ENCODE measurements around the gene PLD1. TPM values are rescaled to one million over a fixed set of nuclear protein-coding genes. Genes with fewer than 3 reads are reported as not detected.

PLD1 gene
- total RNA-seq, 1 donor from 2014 or later: 59.5 TPM

DNA sequence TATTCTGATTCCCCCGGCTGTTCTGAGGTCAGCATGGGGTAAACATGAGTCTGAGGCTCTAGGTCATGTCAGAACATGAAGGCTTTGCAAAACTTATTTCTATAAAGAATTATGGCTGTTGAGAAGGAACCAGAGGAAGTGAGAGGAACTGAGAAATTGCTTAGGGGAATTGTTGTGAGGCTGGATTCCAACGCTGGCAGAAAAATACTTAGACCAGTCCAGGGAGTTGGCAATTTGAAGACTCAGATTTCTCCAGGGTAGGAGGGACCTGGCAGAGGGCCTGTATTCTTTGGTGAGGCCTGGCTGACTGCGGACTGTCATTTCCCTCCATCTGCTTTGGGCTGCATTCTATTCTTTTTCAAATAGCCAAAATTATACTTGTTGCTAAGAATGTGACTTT, 155.5 kb downstream of the PLD1 start:
- peak overlapping the region; percentile 83 for H3K27ac ChIP-seq (replicated peaks)
- H3K36me3 ChIP-seq: peaks cover 43% of the 10 kb centered on the region
- DNase-seq: peak; percentile 76
- H3K4me1 ChIP-seq: peaks cover 73% of the 10 kb centered on the region
- no peaks in the 10 kb centered on the region for H3K27me3 ChIP-seq (ENCODE audit: low read depth)
- no peak overlapping the region for H3K4me3 ChIP-seq
- intact Hi-C loops (cut with micrococcal nuclease): no loop called here
- TF ChIP-seq, protein P1, sequence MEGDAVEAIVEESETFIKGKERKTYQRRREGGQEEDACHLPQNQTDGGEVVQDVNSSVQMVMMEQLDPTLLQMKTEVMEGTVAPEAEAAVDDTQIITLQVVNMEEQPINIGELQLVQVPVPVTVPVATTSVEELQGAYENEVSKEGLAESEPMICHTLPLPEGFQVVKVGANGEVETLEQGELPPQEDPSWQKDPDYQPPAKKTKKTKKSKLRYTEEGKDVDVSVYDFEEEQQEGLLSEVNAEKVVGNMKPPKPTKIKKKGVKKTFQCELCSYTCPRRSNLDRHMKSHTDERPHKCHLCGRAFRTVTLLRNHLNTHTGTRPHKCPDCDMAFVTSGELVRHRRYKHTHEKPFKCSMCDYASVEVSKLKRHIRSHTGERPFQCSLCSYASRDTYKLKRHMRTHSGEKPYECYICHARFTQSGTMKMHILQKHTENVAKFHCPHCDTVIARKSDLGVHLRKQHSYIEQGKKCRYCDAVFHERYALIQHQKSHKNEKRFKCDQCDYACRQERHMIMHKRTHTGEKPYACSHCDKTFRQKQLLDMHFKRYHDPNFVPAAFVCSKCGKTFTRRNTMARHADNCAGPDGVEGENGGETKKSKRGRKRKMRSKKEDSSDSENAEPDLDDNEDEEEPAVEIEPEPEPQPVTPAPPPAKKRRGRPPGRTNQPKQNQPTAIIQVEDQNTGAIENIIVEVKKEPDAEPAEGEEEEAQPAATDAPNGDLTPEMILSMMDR (IDR thresholded peaks at IDR 0.05; ENCODE audit: borderline replicate concordance): no peak
- no peaks in the 10 kb centered on the region for H3K9me3 ChIP-seq (replicated peaks)

DNA sequence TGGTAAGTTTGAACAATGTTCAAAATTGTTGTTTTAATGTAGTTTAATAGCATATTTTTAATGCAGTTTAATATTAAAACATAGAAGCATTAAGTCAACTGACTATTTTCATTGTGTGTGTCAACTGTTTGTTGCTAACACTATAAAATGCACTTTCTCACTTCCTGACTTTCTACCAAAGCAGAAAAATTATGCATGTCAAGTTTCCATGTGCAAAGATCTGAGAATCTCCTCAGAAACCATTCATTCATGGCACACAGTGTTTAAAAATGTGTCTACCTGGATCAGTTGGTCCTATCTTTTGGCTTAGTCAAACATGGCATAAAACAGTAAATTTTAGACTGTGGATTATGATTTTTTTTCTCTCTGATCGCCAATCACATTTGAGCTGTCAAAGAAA, 156.0 kb downstream of the PLD1 start:
- H3K4me1 ChIP-seq: peaks cover 74% of the 10 kb centered on the region
- TF ChIP-seq, protein P1 (IDR thresholded peaks at IDR 0.05; ENCODE audit: borderline replicate concordance): no peak
- no peak for DNase-seq
- intact Hi-C loops (cut with micrococcal nuclease): no loop called here
- peak overlapping the region; percentile 83 for H3K27ac ChIP-seq (replicated peaks)
- H3K27me3 ChIP-seq (ENCODE audit: low read depth): no peaks in the 10 kb centered on the region
- peaks cover 43% of the 10 kb centered on the region for H3K36me3 ChIP-seq
- H3K4me3 ChIP-seq: no peak overlapping the region
- H3K9me3 ChIP-seq (replicated peaks): no peaks in the 10 kb centered on the region

DNA sequence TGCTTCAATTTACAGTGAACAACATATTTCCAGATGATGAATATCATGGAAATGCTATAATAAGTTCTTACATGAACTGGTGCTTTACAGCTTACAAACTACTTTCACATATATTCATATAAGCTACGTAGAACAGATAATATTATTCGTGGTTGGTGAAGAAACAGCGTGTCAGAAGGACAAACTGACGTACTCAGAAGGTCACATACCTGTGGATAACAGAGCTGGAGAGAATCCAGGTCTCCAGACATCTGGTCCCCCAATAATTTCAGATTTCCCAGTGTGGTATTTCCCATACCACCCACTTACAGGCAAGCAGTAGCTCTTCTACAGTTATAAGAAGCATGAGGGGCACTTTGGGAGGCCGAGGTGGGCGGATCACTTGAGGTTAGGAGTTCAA, 156.6 kb downstream of the PLD1 start:
- DNase-seq: no peak
- Histone ChIP-seq H3K27me3 (ENCODE audit: low read depth) (no peaks in the 10 kb centered on the region), H3K4me1 (peaks cover 75% of the 10 kb centered on the region), H3K27ac (replicated peaks) (peak overlapping the region; percentile 83), H3K9me3 (replicated peaks) (no peaks in the 10 kb centered on the region), H3K36me3 (peaks cover 36% of the 10 kb centered on the region), H3K4me3 (no peak overlapping the region)
- TF ChIP-seq, protein P1 (IDR thresholded peaks at IDR 0.05; ENCODE audit: borderline replicate concordance): no peak
- intact Hi-C loops (cut with micrococcal nuclease): no loop called here

DNA sequence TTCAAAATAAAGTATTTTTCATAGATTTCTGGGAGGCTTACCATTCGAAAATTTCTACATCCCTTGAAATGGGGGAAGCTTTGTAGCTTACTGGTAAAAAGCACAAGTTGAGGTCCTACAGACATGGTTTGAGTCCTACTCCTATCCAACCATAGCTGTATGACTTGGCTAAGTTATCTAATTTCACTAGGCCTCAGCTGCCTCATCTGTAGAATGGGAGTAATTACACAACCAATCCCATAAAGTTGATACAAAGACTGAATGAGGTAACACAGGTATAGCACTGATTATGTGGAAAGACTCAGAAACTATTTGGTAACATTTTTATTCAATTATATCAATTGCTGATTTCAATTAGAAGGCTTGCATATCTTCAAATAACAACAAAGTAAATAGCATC, 157.4 kb downstream of the PLD1 start:
- no peaks in the 10 kb centered on the region for H3K9me3 ChIP-seq (replicated peaks)
- no peaks in the 10 kb centered on the region for H3K27me3 ChIP-seq (ENCODE audit: low read depth)
- DNase-seq: no peak
- H3K36me3 ChIP-seq: peaks cover 29% of the 10 kb centered on the region
- H3K4me3 ChIP-seq: no peak overlapping the region
- peaks cover 82% of the 10 kb centered on the region for H3K4me1 ChIP-seq
- intact Hi-C loops (cut with micrococcal nuclease): no loop called here
- TF ChIP-seq, protein P1 (IDR thresholded peaks at IDR 0.05; ENCODE audit: borderline replicate concordance): no peak
- peak overlapping the region; percentile 83 for H3K27ac ChIP-seq (replicated peaks)

DNA sequence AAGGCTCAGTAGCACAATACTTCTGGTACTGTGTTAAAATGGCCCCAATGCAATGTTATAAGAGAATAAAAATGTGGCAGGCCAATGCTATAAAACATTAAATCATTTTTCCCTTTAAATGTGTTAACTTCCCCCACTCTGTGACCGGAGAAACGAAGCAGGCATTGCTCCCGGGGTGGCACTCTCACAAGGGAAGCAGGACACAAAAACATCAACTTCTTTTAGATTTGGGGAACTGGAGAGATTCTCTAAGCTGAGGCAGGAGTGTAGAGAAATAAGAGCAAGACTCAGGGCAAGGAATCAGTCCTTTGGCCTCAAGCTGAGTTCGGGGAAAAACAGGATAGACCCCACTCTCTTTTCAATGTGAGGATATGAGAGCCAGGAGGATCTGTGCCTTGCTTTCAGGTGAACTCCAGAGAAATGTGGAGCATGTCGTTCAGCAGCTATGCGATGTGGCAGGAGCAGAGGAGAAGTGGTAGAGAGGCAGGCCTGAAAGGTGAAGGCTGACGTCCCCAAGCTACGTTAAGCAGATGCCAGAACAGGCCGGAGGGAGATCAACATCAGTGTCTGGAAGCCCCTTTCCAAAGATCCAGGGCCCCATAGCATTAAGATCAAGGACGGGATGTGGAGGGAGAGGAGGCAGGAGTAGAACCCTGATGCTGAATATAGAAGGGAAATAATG, 160.2 kb downstream of the PLD1 start:
- Histone ChIP-seq H3K4me1 (peaks cover 92% of the 10 kb centered on the region), H3K9me3 (replicated peaks) (no peaks in the 10 kb centered on the region), H3K4me3 (no peak overlapping the region), H3K27ac (replicated peaks) (peak overlapping the region; percentile 83), H3K36me3 (peaks cover 12% of the 10 kb centered on the region), H3K27me3 (ENCODE audit: low read depth) (no peaks in the 10 kb centered on the region)
- no peak for DNase-seq
- TF ChIP-seq, protein P1 (IDR thresholded peaks at IDR 0.05; ENCODE audit: borderline replicate concordance): no peak
- intact Hi-C loops (cut with micrococcal nuclease): loop anchor here (10.0 kb wide), 1 partner anchor 115 kb away; no protein-coding TSS in a partner anchor
